A549 treated with AZD9567 at 1 μM for 4 hours (cell line): Measurements from ENCODE around the gene MIS18BP1. TPM values are rescaled to one million over a fixed set of nuclear protein-coding genes. Genes with fewer than 3 reads are reported as not detected.

ENCODE experiments used
- total RNA-seq: library from RNA; stranded (reverse); fragments of 200-300 nt; extraction: Qiagen RNA extraction; gene quantifications from 5 replicates; pipeline ENCODE4 v1.2.3, GENCODE V29; 2022; ENCODE audit not compliant: insufficient read depth

The MIS18BP1 gene
- total RNA-seq: 14.9 to 25.4 TPM (median 20.6 TPM) in 5 replicates

GRCh38 chr14:45253070-45253753 lies at the start of gene MIS18BP1:
TSS of gene MIS18BP1 (minus strand) at chr14:45253202. CDS start at chr14:45247286, 5,916 bp downstream.

Other genes starting within 250 kb of the MIS18BP1 start
- gene PRPF39, start 169.1 kb downstream of the MIS18BP1 start, total RNA-seq: 18.1 to 27.5 TPM (median 23.6 TPM) in 5 replicates
- gene FKBP3, start 118.7 kb downstream of the MIS18BP1 start, total RNA-seq: 114 to 154 TPM (median 118 TPM) in 5 replicates
- gene FANCM, start 117.3 kb downstream of the MIS18BP1 start, total RNA-seq: 4.9 to 8.2 TPM (median 5.7 TPM) in 5 replicates